PFSK-1 (cell line): ENCODE results near the gene MICALL2.

Experiments
- FOXP2 ChIP-seq: optimal IDR thresholded peaks from 2 replicates; pipeline ENCODE3; 2011; ENCODE audit warnings: borderline replicate concordance, control low read depth, inconsistent platforms; ENCODE audit not compliant: insufficient read depth; ENCODE audit errors: extremely low read length, extremely low read depth
- POLR2AphosphoS5 ChIP-seq: IDR thresholded peaks from 2 replicates; pipeline ENCODE4 v1.6.1; 2012; ENCODE audit warnings: low read depth, mild to moderate bottlenecking, control low read depth, low read length, moderate library complexity
- SIN3A ChIP-seq: IDR thresholded peaks from 2 replicates; pipeline ENCODE4 v1.6.1; 2012; ENCODE audit warnings: mild to moderate bottlenecking, low read length, moderate library complexity, borderline replicate concordance; ENCODE audit not compliant: insufficient read depth
- TAF1 ChIP-seq: IDR thresholded peaks from 2 replicates; pipeline ENCODE4 v1.6.1; 2012; ENCODE audit warnings: low read length, control low read depth, borderline replicate concordance; ENCODE audit not compliant: insufficient read depth
- TF ChIP-seq, protein P1 (sequence below), 2 experiments: IDR thresholded peaks; 2 replicates each; pipeline versions ENCODE4 v1.6.1 to v1.8.0; 2011 to 2012; ENCODE audit warnings: low read depth in 2 of 2, low read length in 2 of 2, control low read depth in 1 of 2, inconsistent platforms in 1 of 2, mild to moderate bottlenecking in 1 of 2, moderate library complexity in 1 of 2; ENCODE audit not compliant: insufficient read depth in 1 of 2

Gene MICALL2

GRCh38 chr7:1498370-1499305 is 39.4 kb upstream of the MICALL2 start:
- TF ChIP-seq FOXP2 (no peak), SIN3A (no peak), TAF1 (no peak), POLR2AphosphoS5 (no peak)
- TF ChIP-seq, protein P1, sequence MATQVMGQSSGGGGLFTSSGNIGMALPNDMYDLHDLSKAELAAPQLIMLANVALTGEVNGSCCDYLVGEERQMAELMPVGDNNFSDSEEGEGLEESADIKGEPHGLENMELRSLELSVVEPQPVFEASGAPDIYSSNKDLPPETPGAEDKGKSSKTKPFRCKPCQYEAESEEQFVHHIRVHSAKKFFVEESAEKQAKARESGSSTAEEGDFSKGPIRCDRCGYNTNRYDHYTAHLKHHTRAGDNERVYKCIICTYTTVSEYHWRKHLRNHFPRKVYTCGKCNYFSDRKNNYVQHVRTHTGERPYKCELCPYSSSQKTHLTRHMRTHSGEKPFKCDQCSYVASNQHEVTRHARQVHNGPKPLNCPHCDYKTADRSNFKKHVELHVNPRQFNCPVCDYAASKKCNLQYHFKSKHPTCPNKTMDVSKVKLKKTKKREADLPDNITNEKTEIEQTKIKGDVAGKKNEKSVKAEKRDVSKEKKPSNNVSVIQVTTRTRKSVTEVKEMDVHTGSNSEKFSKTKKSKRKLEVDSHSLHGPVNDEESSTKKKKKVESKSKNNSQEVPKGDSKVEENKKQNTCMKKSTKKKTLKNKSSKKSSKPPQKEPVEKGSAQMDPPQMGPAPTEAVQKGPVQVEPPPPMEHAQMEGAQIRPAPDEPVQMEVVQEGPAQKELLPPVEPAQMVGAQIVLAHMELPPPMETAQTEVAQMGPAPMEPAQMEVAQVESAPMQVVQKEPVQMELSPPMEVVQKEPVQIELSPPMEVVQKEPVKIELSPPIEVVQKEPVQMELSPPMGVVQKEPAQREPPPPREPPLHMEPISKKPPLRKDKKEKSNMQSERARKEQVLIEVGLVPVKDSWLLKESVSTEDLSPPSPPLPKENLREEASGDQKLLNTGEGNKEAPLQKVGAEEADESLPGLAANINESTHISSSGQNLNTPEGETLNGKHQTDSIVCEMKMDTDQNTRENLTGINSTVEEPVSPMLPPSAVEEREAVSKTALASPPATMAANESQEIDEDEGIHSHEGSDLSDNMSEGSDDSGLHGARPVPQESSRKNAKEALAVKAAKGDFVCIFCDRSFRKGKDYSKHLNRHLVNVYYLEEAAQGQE (IDR thresholded peaks at IDR 0.05; ENCODE audit: insufficient read depth in 1 of 2, low read depth in 2 of 2, low read length in 2 of 2): no peak

DNA sequence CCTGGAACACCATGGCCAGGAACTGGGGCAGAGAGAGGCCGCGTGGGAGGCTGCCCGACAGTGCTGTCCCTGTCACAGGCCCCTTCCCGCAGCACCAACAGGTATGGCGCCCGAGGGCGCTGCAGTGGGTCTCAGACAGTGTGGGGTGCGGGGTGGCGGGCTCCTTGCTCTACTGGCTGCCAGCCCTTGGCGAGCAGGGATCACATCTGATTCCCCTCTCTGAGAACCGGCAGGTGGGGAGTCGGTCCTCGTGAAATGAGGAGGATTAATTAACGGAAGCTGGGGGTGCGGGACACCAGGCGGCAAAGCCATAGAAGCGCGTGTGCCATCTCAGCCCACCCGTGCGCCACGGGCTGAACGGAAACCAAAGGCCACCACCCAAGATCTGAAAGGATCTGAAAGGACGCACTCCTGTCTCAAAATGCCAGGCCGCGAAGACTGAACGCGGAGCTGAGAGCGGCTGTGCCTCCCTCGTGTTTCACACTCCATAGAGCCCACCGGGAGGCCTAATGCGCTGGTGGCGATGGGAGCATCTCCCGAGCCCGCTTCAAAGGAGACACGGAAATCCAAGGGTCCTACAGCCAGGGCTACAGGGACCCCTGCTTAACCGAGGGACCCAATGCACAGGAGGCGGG is 38.1 kb upstream of the MICALL2 start:
- TF ChIP-seq SIN3A (no peak), POLR2AphosphoS5 (no peak), TAF1 (no peak), FOXP2 (no peak)
- TF ChIP-seq, protein P1 (IDR thresholded peaks at IDR 0.05; ENCODE audit: insufficient read depth in 1 of 2, low read depth in 2 of 2, low read length in 2 of 2): no peak

- TF ChIP-seq FOXP2: no peak
- no peak for TF ChIP-seq SIN3A
- TF ChIP-seq TAF1: no peak
- TF ChIP-seq, protein P1 (IDR thresholded peaks at IDR 0.05; ENCODE audit: insufficient read depth in 1 of 2, low read depth in 2 of 2, low read length in 2 of 2): no peak
- TF ChIP-seq POLR2AphosphoS5: no peak
Observed at GRCh38 chr7:1496531-1497292, 37.4 kb upstream of the MICALL2 start.

- TF ChIP-seq TAF1: no peak
- TF ChIP-seq POLR2AphosphoS5: no peak
- TF ChIP-seq, protein P1 (IDR thresholded peaks at IDR 0.05; ENCODE audit: insufficient read depth in 1 of 2, low read depth in 2 of 2, low read length in 2 of 2): no peak
- TF ChIP-seq SIN3A: no peak
- no peak for TF ChIP-seq FOXP2
Observed at GRCh38 chr7:1495564-1496242, 36.4 kb upstream of the MICALL2 start.
